Measurements from ENCODE around the gene KCNJ12. TPM values are rescaled to one million over a fixed set of nuclear protein-coding genes. Genes with fewer than 3 reads are reported as not detected.
"Not testable (repeated sequence)": the region's sequence is repeated elsewhere in the genome, so short reads cannot be mapped to it uniquely, and the experiment has no call there.

The KCNJ12 gene
- total RNA-seq, 1 experiment from 2014 or later: 5.8 TPM

DNA sequence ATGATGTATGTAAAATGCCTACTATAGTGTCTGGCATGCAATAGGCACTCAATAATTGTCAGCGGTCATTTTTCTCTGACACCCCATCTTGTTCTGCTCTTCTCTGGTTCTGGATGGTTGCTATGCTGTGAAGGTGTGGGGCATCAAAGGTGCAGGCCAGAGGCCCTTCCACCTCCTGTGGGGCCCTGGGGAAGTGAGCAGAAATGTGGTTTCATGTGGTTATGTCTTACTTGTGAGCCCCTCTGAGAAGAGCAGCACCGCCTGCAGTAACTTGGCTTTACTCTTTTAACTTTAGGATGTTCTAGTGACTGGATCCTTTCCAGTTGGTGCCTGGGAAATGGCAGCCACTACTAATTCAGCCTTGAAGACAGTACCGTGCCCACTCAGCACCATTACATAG is 32.1 kb downstream of the KCNJ12 start:
- BruUV-seq (replicated peaks); DNase-seq (ENCODE audit: low read depth, low spot score); H3K27me3 ChIP-seq (ENCODE audit: insufficient read depth, low read length); ATAC-seq; H3K4me1 ChIP-seq (ENCODE audit: control insufficient read depth in 1 of 2, insufficient read depth in 2 of 2, low read length in 2 of 2); H3K9ac ChIP-seq (ENCODE audit: low read length); H3K27ac ChIP-seq (ENCODE audit: low read depth, low read length); H3K9me3 ChIP-seq (ENCODE audit: control insufficient read depth in 1 of 2, insufficient read depth in 1 of 2, low read depth in 1 of 2, low read length in 2 of 2); H4K20me1 ChIP-seq (ENCODE audit: insufficient read depth); CTCF ChIA-PET; H3K36me3 ChIP-seq (ENCODE audit: control insufficient read depth in 1 of 2, insufficient read depth in 2 of 2, low read length in 2 of 2); POLR2A ChIA-PET; H3K79me2 ChIP-seq (ENCODE audit: insufficient read depth, low read length); H3K9me2 ChIP-seq (ENCODE audit: insufficient read depth); H3K4me2 ChIP-seq (ENCODE audit: low read length); intact Hi-C loops (cut with micrococcal nuclease); H3K4me3 ChIP-seq (replicated peaks in 1 of 2; ENCODE audit: low read depth in 1 of 2, low read length in 2 of 2); RAD21 ChIA-PET (ENCODE audit: low non-redundant PET in 1 of 2, low total read pairs in 2 of 2, uncharacterized antibody in 2 of 2, unreplicated experiment in 2 of 2); H2AFZ ChIP-seq (ENCODE audit: low read depth, low read length, poor library complexity, severe bottlenecking): not testable (repeated sequence)

DNA sequence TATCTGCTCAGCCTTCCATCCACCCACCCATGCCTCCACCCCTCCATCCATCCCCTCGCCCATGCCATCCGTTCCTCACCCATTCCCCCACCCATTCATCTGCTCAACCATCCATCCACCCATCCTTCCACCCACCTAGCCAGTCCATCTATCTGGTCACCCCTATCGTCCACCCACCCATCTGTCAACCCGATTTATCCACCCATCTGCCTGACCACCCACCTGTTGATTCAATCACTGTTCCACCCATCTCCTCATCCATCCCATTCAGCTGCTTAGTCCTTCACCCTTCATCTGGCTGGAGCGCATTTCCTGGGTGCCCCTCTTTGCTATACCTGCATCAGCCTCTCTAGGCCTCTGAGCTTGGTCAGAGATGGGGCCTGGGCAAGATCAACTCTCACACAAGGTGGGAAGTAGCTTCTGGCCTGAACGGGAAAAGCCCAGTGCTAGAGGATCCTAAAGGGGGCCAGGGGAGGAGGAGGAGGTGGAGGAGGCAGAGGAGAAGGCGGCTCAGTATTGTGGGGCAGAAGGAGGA is 32.7 kb downstream of the KCNJ12 start:
- H3K79me2 ChIP-seq (ENCODE audit: insufficient read depth, low read length); BruUV-seq (replicated peaks); H3K4me1 ChIP-seq (ENCODE audit: control insufficient read depth in 1 of 2, insufficient read depth in 2 of 2, low read length in 2 of 2); H3K9me2 ChIP-seq (ENCODE audit: insufficient read depth); POLR2A ChIA-PET; CTCF ChIA-PET; ATAC-seq; H3K27ac ChIP-seq (ENCODE audit: low read depth, low read length); H3K9ac ChIP-seq (ENCODE audit: low read length); H2AFZ ChIP-seq (ENCODE audit: low read depth, low read length, poor library complexity, severe bottlenecking); H3K4me3 ChIP-seq (replicated peaks in 1 of 2; ENCODE audit: low read depth in 1 of 2, low read length in 2 of 2); H4K20me1 ChIP-seq (ENCODE audit: insufficient read depth); DNase-seq (ENCODE audit: low read depth, low spot score); intact Hi-C loops (cut with micrococcal nuclease); H3K4me2 ChIP-seq (ENCODE audit: low read length); H3K9me3 ChIP-seq (ENCODE audit: control insufficient read depth in 1 of 2, insufficient read depth in 1 of 2, low read depth in 1 of 2, low read length in 2 of 2); H3K36me3 ChIP-seq (ENCODE audit: control insufficient read depth in 1 of 2, insufficient read depth in 2 of 2, low read length in 2 of 2); RAD21 ChIA-PET (ENCODE audit: low non-redundant PET in 1 of 2, low total read pairs in 2 of 2, uncharacterized antibody in 2 of 2, unreplicated experiment in 2 of 2); H3K27me3 ChIP-seq (ENCODE audit: insufficient read depth, low read length): not testable (repeated sequence)

DNA sequence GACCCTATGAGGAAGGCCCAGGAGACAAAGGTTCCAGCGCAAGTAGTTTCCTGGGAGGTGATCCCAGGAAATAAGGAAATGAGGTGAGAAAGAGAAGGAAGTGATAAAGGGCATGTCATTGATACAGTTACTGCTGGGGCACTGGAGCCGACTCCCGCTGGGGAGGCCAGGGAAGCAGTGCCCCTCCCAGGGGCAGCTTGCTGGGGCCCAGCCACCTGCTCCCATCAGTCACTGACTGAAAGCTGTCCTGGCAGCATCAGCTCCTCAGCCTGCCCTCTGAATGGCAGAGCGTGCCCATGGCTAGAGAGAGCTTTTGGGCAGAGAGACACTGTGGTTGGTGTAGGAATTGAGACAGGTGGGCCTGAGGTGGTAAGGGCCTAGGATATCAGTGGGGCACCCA is 33.2 kb downstream of the KCNJ12 start:
- H3K27ac ChIP-seq (ENCODE audit: low read depth, low read length); POLR2A ChIA-PET; H3K79me2 ChIP-seq (ENCODE audit: insufficient read depth, low read length); RAD21 ChIA-PET (ENCODE audit: low non-redundant PET in 1 of 2, low total read pairs in 2 of 2, uncharacterized antibody in 2 of 2, unreplicated experiment in 2 of 2); H4K20me1 ChIP-seq (ENCODE audit: insufficient read depth); H3K9me3 ChIP-seq (ENCODE audit: control insufficient read depth in 1 of 2, insufficient read depth in 1 of 2, low read depth in 1 of 2, low read length in 2 of 2); intact Hi-C loops (cut with micrococcal nuclease); H3K9me2 ChIP-seq (ENCODE audit: insufficient read depth); H2AFZ ChIP-seq (ENCODE audit: low read depth, low read length, poor library complexity, severe bottlenecking); DNase-seq (ENCODE audit: low read depth, low spot score); H3K4me2 ChIP-seq (ENCODE audit: low read length); H3K9ac ChIP-seq (ENCODE audit: low read length); ATAC-seq; H3K4me3 ChIP-seq (replicated peaks in 1 of 2; ENCODE audit: low read depth in 1 of 2, low read length in 2 of 2); H3K4me1 ChIP-seq (ENCODE audit: control insufficient read depth in 1 of 2, insufficient read depth in 2 of 2, low read length in 2 of 2); H3K27me3 ChIP-seq (ENCODE audit: insufficient read depth, low read length); CTCF ChIA-PET; H3K36me3 ChIP-seq (ENCODE audit: control insufficient read depth in 1 of 2, insufficient read depth in 2 of 2, low read length in 2 of 2); BruUV-seq (replicated peaks): not testable (repeated sequence)

DNA sequence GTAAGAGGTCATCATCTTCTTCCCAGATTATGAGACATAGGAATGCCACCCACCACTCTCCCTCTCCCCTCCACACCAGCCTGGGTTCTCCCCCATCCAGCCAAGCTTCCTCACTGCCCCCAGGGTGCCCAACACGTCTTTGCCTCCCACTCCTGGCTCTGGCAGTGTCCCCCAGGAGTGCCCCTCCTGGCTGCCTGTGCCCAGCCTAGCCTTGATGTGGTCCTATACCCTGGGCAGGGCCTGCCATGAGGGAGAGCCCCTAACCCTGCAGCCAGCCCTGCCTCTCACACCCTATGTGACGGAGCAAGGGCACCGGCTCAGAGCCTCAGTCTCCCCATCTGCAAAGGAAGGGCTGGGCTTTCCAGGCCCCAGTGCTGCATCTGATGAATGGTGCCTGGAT is 33.8 kb downstream of the KCNJ12 start:
- H2AFZ ChIP-seq (ENCODE audit: low read depth, low read length, poor library complexity, severe bottlenecking); H4K20me1 ChIP-seq (ENCODE audit: insufficient read depth); ATAC-seq; H3K27ac ChIP-seq (ENCODE audit: low read depth, low read length); H3K9me3 ChIP-seq (ENCODE audit: control insufficient read depth in 1 of 2, insufficient read depth in 1 of 2, low read depth in 1 of 2, low read length in 2 of 2); H3K4me3 ChIP-seq (replicated peaks in 1 of 2; ENCODE audit: low read depth in 1 of 2, low read length in 2 of 2); BruUV-seq (replicated peaks); CTCF ChIA-PET; H3K9ac ChIP-seq (ENCODE audit: low read length); POLR2A ChIA-PET; DNase-seq (ENCODE audit: low read depth, low spot score); H3K79me2 ChIP-seq (ENCODE audit: insufficient read depth, low read length); intact Hi-C loops (cut with micrococcal nuclease); H3K4me1 ChIP-seq (ENCODE audit: control insufficient read depth in 1 of 2, insufficient read depth in 2 of 2, low read length in 2 of 2); H3K36me3 ChIP-seq (ENCODE audit: control insufficient read depth in 1 of 2, insufficient read depth in 2 of 2, low read length in 2 of 2); H3K9me2 ChIP-seq (ENCODE audit: insufficient read depth); RAD21 ChIA-PET (ENCODE audit: low non-redundant PET in 1 of 2, low total read pairs in 2 of 2, uncharacterized antibody in 2 of 2, unreplicated experiment in 2 of 2); H3K4me2 ChIP-seq (ENCODE audit: low read length); H3K27me3 ChIP-seq (ENCODE audit: insufficient read depth, low read length): not testable (repeated sequence)

DNA sequence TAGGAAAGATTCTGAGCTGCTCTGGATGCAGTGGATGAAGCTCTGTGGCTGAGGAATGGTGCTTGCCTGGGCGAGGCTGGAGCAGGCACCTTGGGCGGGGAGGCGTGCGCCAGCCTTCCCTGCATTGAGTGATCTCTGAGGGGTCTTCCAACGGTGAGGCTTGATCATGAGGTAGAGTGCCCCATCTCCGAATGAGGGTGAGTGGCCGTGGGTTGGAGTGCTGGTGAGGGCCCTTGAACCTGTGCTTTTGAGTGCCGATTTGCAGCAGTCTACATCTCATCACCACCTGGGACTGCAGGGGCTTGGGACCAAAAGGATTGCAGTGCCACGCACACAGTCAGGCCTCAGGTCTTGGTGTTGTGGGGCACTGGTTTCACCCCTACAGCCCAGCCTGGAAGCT is 34.2 kb downstream of the KCNJ12 start:
- RAD21 ChIA-PET (ENCODE audit: low non-redundant PET in 1 of 2, low total read pairs in 2 of 2, uncharacterized antibody in 2 of 2, unreplicated experiment in 2 of 2); H3K4me3 ChIP-seq (replicated peaks in 1 of 2; ENCODE audit: low read depth in 1 of 2, low read length in 2 of 2); H2AFZ ChIP-seq (ENCODE audit: low read depth, low read length, poor library complexity, severe bottlenecking); H3K9me3 ChIP-seq (ENCODE audit: control insufficient read depth in 1 of 2, insufficient read depth in 1 of 2, low read depth in 1 of 2, low read length in 2 of 2); H3K9me2 ChIP-seq (ENCODE audit: insufficient read depth); H3K9ac ChIP-seq (ENCODE audit: low read length); CTCF ChIA-PET; H4K20me1 ChIP-seq (ENCODE audit: insufficient read depth); H3K79me2 ChIP-seq (ENCODE audit: insufficient read depth, low read length); H3K27me3 ChIP-seq (ENCODE audit: insufficient read depth, low read length); POLR2A ChIA-PET; H3K4me1 ChIP-seq (ENCODE audit: control insufficient read depth in 1 of 2, insufficient read depth in 2 of 2, low read length in 2 of 2); intact Hi-C loops (cut with micrococcal nuclease); H3K4me2 ChIP-seq (ENCODE audit: low read length); BruUV-seq (replicated peaks); H3K27ac ChIP-seq (ENCODE audit: low read depth, low read length); DNase-seq (ENCODE audit: low read depth, low spot score); ATAC-seq; H3K36me3 ChIP-seq (ENCODE audit: control insufficient read depth in 1 of 2, insufficient read depth in 2 of 2, low read length in 2 of 2): not testable (repeated sequence)

Data from HCT116 (cell line).